ENCODE measurements around the gene ZNF593OS.

ZNF593OS gene

GRCh38 chr1:26184086-26184485 lies 12.5 kb upstream of the ZNF593OS start:
- DNase-seq (ENCODE audit: low read depth) = no peak

DNA sequence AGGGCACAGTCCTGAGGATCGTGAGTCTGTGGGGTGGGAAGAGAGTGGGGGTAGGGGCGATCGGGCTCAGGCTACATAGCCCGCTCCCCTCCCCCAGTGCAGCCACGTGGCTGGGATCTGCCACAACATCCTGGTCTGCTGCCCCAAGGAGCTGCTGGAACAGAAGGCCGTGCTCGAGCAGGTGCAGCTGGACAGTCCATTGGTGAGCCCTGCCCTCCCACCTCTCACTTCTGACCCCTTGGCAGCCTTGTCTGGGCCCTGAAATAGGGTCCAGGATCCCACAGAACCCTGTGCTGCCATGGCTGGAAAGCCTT lies 10.7 kb upstream of the ZNF593OS start:
- DNase-seq (ENCODE audit: low read depth) = no peak

- DNase-seq (ENCODE audit: low read depth) = no peak
Observed at GRCh38 chr1:26181586-26182382, 10.2 kb upstream of the ZNF593OS start.

GRCh38 chr1:26180010-26180506 lies 8.4 kb upstream of the ZNF593OS start:
- no peak for DNase-seq (ENCODE audit: low read depth)

DNA sequence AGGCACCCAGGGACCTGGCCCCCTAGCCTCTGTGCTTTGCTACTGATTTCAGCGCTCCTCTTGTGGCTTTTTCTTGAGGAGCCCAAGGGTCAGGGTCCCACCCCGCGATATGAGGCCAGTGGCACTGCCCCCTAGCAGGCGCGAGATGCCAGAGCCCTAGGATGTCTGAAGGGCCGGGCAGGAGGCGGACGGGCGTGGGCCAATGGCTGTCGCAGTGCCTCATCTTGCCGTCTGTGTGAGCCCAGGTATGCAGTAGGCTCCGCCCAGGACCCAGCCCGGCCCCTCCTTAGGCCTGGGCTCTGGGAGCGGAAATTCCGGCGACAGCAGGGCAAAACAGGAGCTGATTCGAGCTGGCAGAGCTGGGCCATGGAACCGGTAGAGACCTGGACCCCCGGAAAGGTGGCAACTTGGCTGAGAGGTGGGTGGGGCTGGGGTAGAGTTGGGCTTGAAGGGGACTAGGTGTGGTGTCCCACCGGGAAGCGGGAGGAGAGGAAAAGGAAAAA lies 5.6 kb upstream of the ZNF593OS start, which contains the start of gene CNKSR1:
Gene CNKSR1, plus strand, starts transcription at position 310 of the 503 bp plus-strand sequence. Its CDS starts 57 bp downstream, at position 367.
- DNase-seq (ENCODE audit: low read depth) = no peak

GRCh38 chr1:26175346-26175745 lies 3.7 kb upstream of the ZNF593OS start:
- DNase-seq (ENCODE audit: low read depth) = no peak

GRCh38 chr1:26170472-26170821 lies 1.2 kb downstream of the ZNF593OS start:
- no peak for DNase-seq (ENCODE audit: low read depth)

- DNase-seq (ENCODE audit: low read depth) = peak; percentile 88
Observed at GRCh38 chr1:26169669-26170471, 1.8 kb downstream of the ZNF593OS start, which contains the start of gene ZNF593. Gene ZNF593 (plus strand): TSS chr1:26169908. CDS start chr1:26169984, 76 bp downstream.

GRCh38 chr1:26169198-26169554 lies 2.5 kb downstream of the ZNF593OS start:
- no peak for DNase-seq (ENCODE audit: low read depth)

GRCh38 chr1:26168410-26169197 lies 3.0 kb downstream of the ZNF593OS start, which contains the start of gene C1orf232:
Gene C1orf232 (minus strand): TSS chr1:26168963. CDS start chr1:26168499, 464 bp downstream.
- no peak for DNase-seq (ENCODE audit: low read depth)

GRCh38 chr1:26166719-26167281 lies 4.8 kb downstream of the ZNF593OS start:
- no peak for DNase-seq (ENCODE audit: low read depth)

- DNase-seq (ENCODE audit: low read depth) = no peak
Observed at GRCh38 chr1:26164861-26165842, 6.5 kb downstream of the ZNF593OS start.

DNA sequence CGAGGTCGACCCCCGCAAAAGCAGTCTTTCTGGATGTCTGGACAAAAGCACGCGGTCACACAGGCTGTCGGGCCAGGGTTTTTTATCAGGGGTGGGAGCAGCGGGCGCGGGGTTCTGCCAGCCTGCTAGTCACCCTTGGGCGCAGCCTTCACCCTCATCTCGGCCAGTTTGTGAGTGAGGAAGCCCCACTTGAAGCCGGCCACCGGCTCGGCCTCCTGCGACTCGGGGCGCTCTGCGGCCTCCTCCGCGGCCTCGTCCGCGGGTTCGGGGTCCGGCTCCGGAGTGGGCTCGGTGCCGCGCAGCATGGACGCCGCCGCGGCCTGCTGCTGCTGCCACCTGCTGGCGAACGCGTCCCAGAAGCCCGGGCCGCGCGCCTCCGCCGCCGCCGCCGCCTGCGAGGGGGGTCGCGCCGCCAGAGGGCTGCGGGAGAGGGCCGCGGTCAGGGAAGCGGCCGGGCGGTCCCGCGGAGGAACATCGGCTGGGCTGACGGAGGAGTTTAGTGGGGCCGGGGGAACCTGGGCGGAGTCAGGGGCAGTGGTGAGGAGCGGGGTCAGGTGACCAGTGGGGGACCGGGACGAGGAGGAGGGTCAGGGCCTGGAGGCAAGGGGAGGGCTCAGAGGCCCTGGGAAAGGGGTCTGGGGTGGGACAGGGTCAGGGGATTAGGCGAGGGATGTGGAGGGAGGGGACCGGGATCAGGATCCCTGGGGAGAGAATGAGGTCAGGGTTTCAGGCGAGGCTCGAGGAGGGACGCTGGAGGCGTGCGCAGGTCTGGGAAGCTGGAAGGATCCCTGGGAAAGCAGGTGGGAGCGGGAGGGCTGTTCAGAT lies 7.4 kb downstream of the ZNF593OS start:
- DNase-seq (ENCODE audit: low read depth) = no peak

GRCh38 chr1:26163684-26164035 lies 8.0 kb downstream of the ZNF593OS start:
- no peak for DNase-seq (ENCODE audit: low read depth)

DNA sequence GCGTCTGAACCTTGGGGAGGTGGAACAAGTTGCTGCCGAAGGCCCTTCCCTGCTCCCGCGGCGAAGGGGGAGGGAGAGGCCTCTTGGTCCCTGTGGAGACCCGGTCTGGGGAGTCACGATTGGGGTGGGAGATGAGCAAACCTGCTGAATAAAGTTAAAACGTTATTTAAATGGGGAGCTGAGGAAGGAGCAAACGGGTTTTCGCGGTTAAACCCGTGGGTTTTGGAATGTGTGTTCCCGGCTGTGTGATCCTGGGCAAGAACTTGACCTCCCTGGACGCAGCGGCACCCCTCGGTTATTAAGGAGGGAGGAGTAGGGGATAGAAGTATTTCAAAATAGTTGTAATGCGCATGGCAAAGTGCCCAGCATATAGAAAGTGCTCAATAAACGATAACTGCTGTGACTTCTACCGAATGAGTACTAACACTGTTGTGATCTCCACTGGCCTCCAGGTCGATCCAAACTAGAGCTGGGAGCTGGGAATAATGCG lies 9.4 kb downstream of the ZNF593OS start:
- DNase-seq (ENCODE audit: low read depth) = no peak

- peak; percentile 60 for DNase-seq (ENCODE audit: low read depth)
Observed at GRCh38 chr1:26161415-26162219, 10.0 kb downstream of the ZNF593OS start.

- DNase-seq (ENCODE audit: low read depth) = no peak
Observed at GRCh38 chr1:26160527-26161414, 10.9 kb downstream of the ZNF593OS start.

DNA sequence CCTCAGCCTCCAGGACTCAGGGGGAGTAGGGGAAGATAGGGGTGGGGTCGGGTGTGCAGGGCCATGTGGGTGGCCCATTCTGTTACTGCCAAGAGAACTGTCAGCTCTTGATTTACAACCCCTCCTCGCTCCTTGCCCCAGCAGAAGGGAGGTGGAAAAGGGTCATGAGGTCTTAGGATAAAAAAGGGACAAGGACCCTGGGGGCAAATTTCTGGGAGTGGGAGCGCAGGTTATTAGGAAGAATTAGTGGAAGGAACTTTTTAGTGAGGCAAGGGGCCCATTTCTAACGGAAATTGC lies 11.9 kb downstream of the ZNF593OS start:
- DNase-seq (ENCODE audit: low read depth) = no peak

Data from iris pigment epithelial cell (primary cell).